T-helper 9 cell (primary cell): ENCODE data around the gene PNPT1.
"Not testable (repeated sequence)": the region's sequence is repeated elsewhere in the genome, so short reads cannot be mapped to it uniquely, and the experiment has no call there.

Experiments
- DNase-seq: peaks from one replicate; pipeline ENCODE4 v3.0.0-alpha.2; 2020

Gene PNPT1

GRCh38 chr2:55653255-55653654, 40.4 kb downstream of the PNPT1 start:
- no peak for DNase-seq

- DNase-seq, result no peak
Observed at GRCh38 chr2:55649211-55649610, 44.4 kb downstream of the PNPT1 start.

GRCh38 chr2:55636831-55637230, 56.8 kb downstream of the PNPT1 start:
- DNase-seq, result no peak

- DNase-seq, result no peak
Observed at GRCh38 chr2:55628931-55629330, 64.7 kb downstream of the PNPT1 start.

GRCh38 chr2:55627915-55628314, 65.7 kb downstream of the PNPT1 start:
- DNase-seq, result no peak

GRCh38 chr2:55621802-55622201, 71.8 kb downstream of the PNPT1 start:
- DNase-seq, result no peak

- no peak for DNase-seq
Observed at GRCh38 chr2:55620123-55620779, 73.4 kb downstream of the PNPT1 start.

- DNase-seq, result peak; percentile 38
Observed at GRCh38 chr2:55618275-55619055, 75.2 kb downstream of the PNPT1 start.

- DNase-seq, result no peak
Observed at GRCh38 chr2:55618025-55618274, 75.7 kb downstream of the PNPT1 start.

- peak; percentile 97 for DNase-seq
Observed at GRCh38 chr2:55617175-55618024, 76.2 kb downstream of the PNPT1 start, which contains the start of gene PPP4R3B. Gene PPP4R3B, minus strand, starts transcription at chr2:55617622. Its CDS starts 337 bp downstream, at chr2:55617285.

GRCh38 chr2:55616551-55617174, 77.0 kb downstream of the PNPT1 start:
- peak; percentile 32 for DNase-seq

- DNase-seq, result no peak
Observed at GRCh38 chr2:55611997-55612396, 81.6 kb downstream of the PNPT1 start.

- DNase-seq, result no peak
Observed at GRCh38 chr2:55610954-55611743, 82.5 kb downstream of the PNPT1 start.

- no peak for DNase-seq
Observed at GRCh38 chr2:55609938-55610578, 83.6 kb downstream of the PNPT1 start.

- no peak for DNase-seq
Observed at GRCh38 chr2:55609193-55609794, 84.3 kb downstream of the PNPT1 start.

- DNase-seq, result no peak
Observed at GRCh38 chr2:55607717-55608116, 85.9 kb downstream of the PNPT1 start.

- DNase-seq, result no peak
Observed at GRCh38 chr2:55604027-55604565, 89.5 kb downstream of the PNPT1 start.

- DNase-seq, result no peak
Observed at GRCh38 chr2:55601849-55602248, 91.8 kb downstream of the PNPT1 start.

GRCh38 chr2:55598056-55598795, 95.4 kb downstream of the PNPT1 start:
- no peak for DNase-seq

GRCh38 chr2:55596795-55597194, 96.8 kb downstream of the PNPT1 start:
- not testable (repeated sequence) for DNase-seq
